Measurements from ENCODE around the gene ARL6. TPM values are rescaled to one million over a fixed set of nuclear protein-coding genes. Genes with fewer than 3 reads are reported as not detected.

The ARL6 gene
- total RNA-seq: 10 to 100 TPM in 1 of 2 donors, 1 to 10 TPM in 1; 7.7 to 11.9 TPM

- Histone ChIP-seq H3K9me3 (no peaks in the 10 kb centered on the region), H3K4me3 (peak within 1 kb of the TSS; percentile 84), H3K27me3 (replicated peaks; ENCODE audit: insufficient read depth) (no peaks in the 10 kb centered on the region), H3K36me3 (no peaks in the 10 kb centered on the region), H3K4me1 (ENCODE audit: control insufficient read depth in 1 of 2, low read depth in 2 of 2) (peaks cover 2 to 14% of the 10 kb centered on the region in 2 donors), H3K27ac (peak within 1 kb of the TSS; percentile 42 to 58)
- ATAC-seq (ENCODE audit: insufficient number of reproducible peaks, low FRiP score, low read depth) (peak; percentile 87), DNase-seq (ENCODE audit: low spot score) (peak; percentile 34)
- no peak for TF ChIP-seq CTCF (IDR thresholded peaks at IDR 0.05)
Measured at GRCh38 chr3:97764407-97765238, at the start of gene ARL6. Gene ARL6 (plus strand): TSS chr3:97764758. CDS start chr3:97768108, 3,350 bp downstream.

DNA sequence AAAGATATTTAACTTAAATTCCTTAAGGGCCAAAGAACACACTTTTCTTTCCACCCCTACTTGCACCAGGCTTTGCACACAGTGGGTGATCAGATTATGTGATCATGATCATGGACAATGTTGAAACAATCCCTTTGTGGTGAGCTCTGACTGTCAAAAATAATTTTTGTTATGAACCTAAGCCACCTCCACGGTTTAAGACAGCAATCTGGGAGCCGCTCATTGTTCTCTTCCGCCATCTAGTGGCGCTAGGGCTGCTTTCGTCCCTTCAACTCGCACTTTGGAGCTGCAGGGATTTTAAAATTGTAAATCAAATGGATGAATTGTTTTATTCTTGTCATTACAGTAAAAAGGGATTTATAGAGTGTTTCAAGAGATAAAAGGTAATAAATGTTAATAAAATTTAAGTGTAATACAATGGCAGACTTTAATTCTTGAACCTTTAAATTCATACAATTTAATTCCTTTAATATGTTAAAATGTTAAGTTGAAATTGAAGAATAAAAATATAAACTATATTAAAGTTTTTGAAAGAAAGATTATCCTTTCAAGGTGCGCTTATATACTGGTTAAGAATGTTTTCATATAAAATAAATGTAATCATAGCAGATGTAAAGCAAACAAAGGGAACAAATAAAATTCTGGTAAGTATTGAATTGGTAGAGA lies 45.3 kb upstream of the ARL6 start:
- peak overlapping the region; percentile 38 for H3K4me3 ChIP-seq

DNA sequence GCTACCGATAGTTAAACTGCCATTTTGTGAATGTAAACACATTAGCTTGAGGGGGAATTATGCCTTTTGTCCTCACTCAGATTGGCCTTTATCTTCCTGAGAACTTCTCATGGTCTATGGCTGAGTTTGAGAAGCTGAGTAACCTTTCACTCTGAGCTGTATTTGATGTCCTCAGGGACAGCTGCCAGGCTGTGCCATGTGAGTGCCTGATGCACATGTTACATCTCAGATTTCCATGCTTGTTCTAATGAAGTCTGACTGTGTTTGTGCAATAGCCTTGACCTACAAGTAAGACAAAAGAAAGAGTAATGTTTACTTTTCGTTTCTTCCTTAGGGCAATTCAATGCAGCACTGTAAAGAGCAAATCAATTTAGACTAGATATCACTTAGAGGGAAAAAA lies 44.1 kb upstream of the ARL6 start:
- DNase-seq (ENCODE audit: low spot score) (no peak), ATAC-seq (ENCODE audit: insufficient number of reproducible peaks, low FRiP score, low read depth) (no peak)
- Histone ChIP-seq H3K27ac (no peak overlapping the region), H3K27me3 (replicated peaks; ENCODE audit: insufficient read depth) (no peaks in the 10 kb centered on the region), H3K4me1 (ENCODE audit: control insufficient read depth in 1 of 2, low read depth in 2 of 2) (no peaks in the 10 kb centered on the region), H3K4me3 (no peak overlapping the region), H3K36me3 (no peaks in the 10 kb centered on the region), H3K9me3 (no peaks in the 10 kb centered on the region)
- no peak for TF ChIP-seq CTCF (IDR thresholded peaks at IDR 0.05)

More for the DNA sequence above, 45.3 kb upstream of the ARL6 start:
- H3K27me3 ChIP-seq (replicated peaks; ENCODE audit: insufficient read depth): no peaks in the 10 kb centered on the region
- no peak for DNase-seq (ENCODE audit: low spot score)
- peak; percentile 76 for TF ChIP-seq CTCF (IDR thresholded peaks at IDR 0.05)
- H3K27ac ChIP-seq: no peak overlapping the region
- no peaks in the 10 kb centered on the region for H3K4me1 ChIP-seq (ENCODE audit: control insufficient read depth in 1 of 2, low read depth in 2 of 2)
- H3K36me3 ChIP-seq: no peaks in the 10 kb centered on the region
- ATAC-seq (ENCODE audit: insufficient number of reproducible peaks, low FRiP score, low read depth): peak; percentile 60
- H3K9me3 ChIP-seq: no peaks in the 10 kb centered on the region

- Histone ChIP-seq H3K36me3 (no peaks in the 10 kb centered on the region), H3K9me3 (no peaks in the 10 kb centered on the region), H3K27me3 (replicated peaks; ENCODE audit: insufficient read depth) (no peaks in the 10 kb centered on the region), H3K4me3 (no peak overlapping the region), H3K4me1 (ENCODE audit: control insufficient read depth in 1 of 2, low read depth in 2 of 2) (no peaks in the 10 kb centered on the region), H3K27ac (no peak overlapping the region)
- ATAC-seq (ENCODE audit: insufficient number of reproducible peaks, low FRiP score, low read depth): no peak
- TF ChIP-seq CTCF (IDR thresholded peaks at IDR 0.05): no peak
- no peak for DNase-seq (ENCODE audit: low spot score)
Measured at GRCh38 chr3:97721446-97721845, 43.1 kb upstream of the ARL6 start.

DNA sequence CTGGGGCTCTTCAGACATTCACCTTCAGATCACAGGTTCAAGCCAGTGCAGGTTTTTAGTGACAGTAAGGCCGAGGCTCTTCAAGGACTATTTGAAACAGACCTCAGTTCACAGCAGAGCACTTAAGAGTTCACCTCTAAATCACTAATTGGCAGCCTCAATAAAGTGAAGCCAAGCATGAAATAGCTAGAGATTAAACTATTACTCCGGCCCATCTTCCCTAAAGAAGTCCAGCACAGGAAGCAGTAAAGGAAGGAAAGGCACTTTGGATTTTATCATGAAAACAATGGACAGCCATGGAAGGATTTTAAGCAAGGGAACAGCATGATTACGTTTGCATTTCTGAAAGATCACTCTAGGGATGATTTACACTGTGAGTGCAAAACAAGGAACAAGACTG lies 27.6 kb upstream of the ARL6 start:
- DNase-seq (ENCODE audit: low spot score): no peak
- Histone ChIP-seq H3K27me3 (replicated peaks; ENCODE audit: insufficient read depth) (no peaks in the 10 kb centered on the region), H3K4me3 (no peak overlapping the region), H3K36me3 (no peaks in the 10 kb centered on the region), H3K27ac (no peak overlapping the region), H3K4me1 (ENCODE audit: control insufficient read depth in 1 of 2, low read depth in 2 of 2) (no peaks in the 10 kb centered on the region), H3K9me3 (no peaks in the 10 kb centered on the region)
- no peak for TF ChIP-seq CTCF (IDR thresholded peaks at IDR 0.05)
- no peak for ATAC-seq (ENCODE audit: insufficient number of reproducible peaks, low FRiP score, low read depth)
